Measurements from ENCODE around the gene LIPG. TPM values are rescaled to one million over a fixed set of nuclear protein-coding genes. Genes with fewer than 3 reads are reported as not detected.

The LIPG gene
- polyA plus RNA-seq, 1 donor from 2014 or later, result 0.85 TPM

DNA sequence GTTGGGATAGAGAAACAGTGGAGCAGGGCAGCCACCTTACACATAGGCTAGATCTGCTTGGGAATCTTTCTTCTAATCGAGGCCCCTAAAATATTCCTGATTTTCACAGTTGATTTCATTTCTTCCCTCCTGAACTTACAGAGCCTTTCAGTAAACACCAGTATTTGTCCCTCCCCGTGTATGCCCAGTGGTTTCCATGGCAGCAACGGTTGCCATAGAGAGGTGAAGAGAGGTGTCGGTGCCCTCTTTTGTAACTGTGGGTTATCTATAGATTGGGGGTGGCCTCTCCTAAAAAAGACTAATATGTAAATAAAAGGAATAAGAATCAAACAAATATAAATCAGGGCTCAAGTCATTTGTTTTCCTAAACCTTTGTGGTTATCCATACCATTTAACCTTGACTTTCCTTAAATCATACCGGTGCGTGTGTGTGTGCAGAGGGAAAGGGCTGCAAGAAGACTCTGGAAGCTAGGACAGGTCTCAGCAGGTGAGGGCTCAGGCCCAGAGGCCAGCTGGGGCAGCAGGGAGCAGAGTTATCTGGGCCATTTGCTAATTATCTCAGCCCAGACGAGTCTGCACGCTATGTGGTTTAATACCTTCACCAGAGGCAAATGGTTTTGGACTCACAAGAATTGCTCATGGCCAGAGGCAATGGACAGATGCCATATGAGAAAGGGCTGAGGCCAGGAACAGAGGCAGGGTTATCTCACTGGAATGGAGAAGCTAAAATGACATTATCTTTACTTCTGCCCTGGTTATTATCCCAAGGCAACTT lies 35.5 kb downstream of the LIPG start:
- Histone ChIP-seq H3F3A (ENCODE audit: insufficient read depth, low read length, poor library complexity, severe bottlenecking) (no peaks in the 10 kb centered on the region), H3K79me2 (replicated peaks; ENCODE audit: insufficient read depth, low read length) (no peaks in the 10 kb centered on the region), H3K4me3 (ENCODE audit: low read length) (no peak overlapping the region), H3K4me2 (ENCODE audit: low read length) (no peak overlapping the region), H4K20me1 (ENCODE audit: insufficient read depth) (no peaks in the 10 kb centered on the region), H3K27me3 (ENCODE audit: insufficient read depth, low read depth, low read length) (no peaks in the 10 kb centered on the region), H3K9me2 (ENCODE audit: insufficient read depth, low read length) (no peaks in the 10 kb centered on the region), H3K9me3 (ENCODE audit: low read length) (no peaks in the 10 kb centered on the region), H3K9ac (ENCODE audit: low read length) (no peak overlapping the region), H2AFZ (ENCODE audit: low read depth, low read length) (no peak overlapping the region), H3K36me3 (ENCODE audit: insufficient read depth, low read length) (no peaks in the 10 kb centered on the region), H3K27ac (ENCODE audit: low read length) (peak overlapping the region; percentile 46)
- TF ChIP-seq TAF1 (IDR thresholded peaks at IDR 0.05; ENCODE audit: low read depth), result no peak
- TF ChIP-seq, protein P1, sequence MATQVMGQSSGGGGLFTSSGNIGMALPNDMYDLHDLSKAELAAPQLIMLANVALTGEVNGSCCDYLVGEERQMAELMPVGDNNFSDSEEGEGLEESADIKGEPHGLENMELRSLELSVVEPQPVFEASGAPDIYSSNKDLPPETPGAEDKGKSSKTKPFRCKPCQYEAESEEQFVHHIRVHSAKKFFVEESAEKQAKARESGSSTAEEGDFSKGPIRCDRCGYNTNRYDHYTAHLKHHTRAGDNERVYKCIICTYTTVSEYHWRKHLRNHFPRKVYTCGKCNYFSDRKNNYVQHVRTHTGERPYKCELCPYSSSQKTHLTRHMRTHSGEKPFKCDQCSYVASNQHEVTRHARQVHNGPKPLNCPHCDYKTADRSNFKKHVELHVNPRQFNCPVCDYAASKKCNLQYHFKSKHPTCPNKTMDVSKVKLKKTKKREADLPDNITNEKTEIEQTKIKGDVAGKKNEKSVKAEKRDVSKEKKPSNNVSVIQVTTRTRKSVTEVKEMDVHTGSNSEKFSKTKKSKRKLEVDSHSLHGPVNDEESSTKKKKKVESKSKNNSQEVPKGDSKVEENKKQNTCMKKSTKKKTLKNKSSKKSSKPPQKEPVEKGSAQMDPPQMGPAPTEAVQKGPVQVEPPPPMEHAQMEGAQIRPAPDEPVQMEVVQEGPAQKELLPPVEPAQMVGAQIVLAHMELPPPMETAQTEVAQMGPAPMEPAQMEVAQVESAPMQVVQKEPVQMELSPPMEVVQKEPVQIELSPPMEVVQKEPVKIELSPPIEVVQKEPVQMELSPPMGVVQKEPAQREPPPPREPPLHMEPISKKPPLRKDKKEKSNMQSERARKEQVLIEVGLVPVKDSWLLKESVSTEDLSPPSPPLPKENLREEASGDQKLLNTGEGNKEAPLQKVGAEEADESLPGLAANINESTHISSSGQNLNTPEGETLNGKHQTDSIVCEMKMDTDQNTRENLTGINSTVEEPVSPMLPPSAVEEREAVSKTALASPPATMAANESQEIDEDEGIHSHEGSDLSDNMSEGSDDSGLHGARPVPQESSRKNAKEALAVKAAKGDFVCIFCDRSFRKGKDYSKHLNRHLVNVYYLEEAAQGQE (IDR thresholded peaks at IDR 0.05; ENCODE audit: borderline replicate concordance), result no peak
- no peak for TF ChIP-seq MXI1 (conservative IDR thresholded peaks at IDR 0.05; ENCODE audit: poor library complexity, severe bottlenecking)
- TF ChIP-seq POLR2AphosphoS5 (IDR thresholded peaks at IDR 0.05), result no peak
- no peak for TF ChIP-seq EP300 (conservative IDR thresholded peaks at IDR 0.05; ENCODE audit: poor library complexity, severe bottlenecking)
- TF ChIP-seq CTCF (IDR thresholded peaks at IDR 0.05; ENCODE audit: poor library complexity, severe bottlenecking), result no peak
- TF ChIP-seq RAD21 (conservative IDR thresholded peaks at IDR 0.05), result no peak
- no peak for TF ChIP-seq SMC3 (conservative IDR thresholded peaks at IDR 0.05; ENCODE audit: poor library complexity)
- no peak for TF ChIP-seq EZH2 (IDR thresholded peaks at IDR 0.05; ENCODE audit: borderline replicate concordance, insufficient read depth, low read length, poor library complexity, severe bottlenecking)

GRCh38 chr18:49601211-49601610 lies 39.4 kb downstream of the LIPG start:
- Histone ChIP-seq H3K9ac (ENCODE audit: low read length) (no peak overlapping the region), H3K79me2 (replicated peaks; ENCODE audit: insufficient read depth, low read length) (no peaks in the 10 kb centered on the region), H4K20me1 (ENCODE audit: insufficient read depth) (no peaks in the 10 kb centered on the region), H3K9me3 (ENCODE audit: low read length) (no peaks in the 10 kb centered on the region), H3K9me2 (ENCODE audit: insufficient read depth, low read length) (no peaks in the 10 kb centered on the region), H3K4me3 (ENCODE audit: low read length) (no peak overlapping the region), H3K4me2 (ENCODE audit: low read length) (no peak overlapping the region), H3K36me3 (ENCODE audit: insufficient read depth, low read length) (no peaks in the 10 kb centered on the region), H3K27ac (ENCODE audit: low read length) (no peak overlapping the region), H3K27me3 (ENCODE audit: insufficient read depth, low read depth, low read length) (no peaks in the 10 kb centered on the region), H2AFZ (ENCODE audit: low read depth, low read length) (no peak overlapping the region), H3F3A (ENCODE audit: insufficient read depth, low read length, poor library complexity, severe bottlenecking) (no peaks in the 10 kb centered on the region)
- TF ChIP-seq RAD21 (conservative IDR thresholded peaks at IDR 0.05) (no peak), EZH2 (IDR thresholded peaks at IDR 0.05; ENCODE audit: borderline replicate concordance, insufficient read depth, low read length, poor library complexity, severe bottlenecking) (no peak), MXI1 (conservative IDR thresholded peaks at IDR 0.05; ENCODE audit: poor library complexity, severe bottlenecking) (no peak), SMC3 (conservative IDR thresholded peaks at IDR 0.05; ENCODE audit: poor library complexity) (no peak), EP300 (conservative IDR thresholded peaks at IDR 0.05; ENCODE audit: poor library complexity, severe bottlenecking) (no peak), POLR2AphosphoS5 (IDR thresholded peaks at IDR 0.05) (no peak), TAF1 (IDR thresholded peaks at IDR 0.05; ENCODE audit: low read depth) (no peak), CTCF (IDR thresholded peaks at IDR 0.05; ENCODE audit: poor library complexity, severe bottlenecking) (no peak)
- TF ChIP-seq, protein P1 (IDR thresholded peaks at IDR 0.05; ENCODE audit: borderline replicate concordance), result no peak
